HG02571 (cell line): ENCODE measurements around the gene POLD2.
"Not testable (repeated sequence)": the region's sequence is repeated elsewhere in the genome, so short reads cannot be mapped to it uniquely, and the experiment has no call there.

Source experiments
- ATAC-seq: cut with Tn5 transposase; IDR thresholded peaks from one replicate; pipeline ENCODE4 v1.9.1; 2021; ENCODE audit warnings: mild to moderate bottlenecking, moderate library complexity; ENCODE audit not compliant: unreplicated experiment

Gene POLD2

GRCh38 chr7:44139311-44140010 is 16.1 kb upstream of the POLD2 start:
- no peak for ATAC-seq

GRCh38 chr7:44138698-44139097 is 15.3 kb upstream of the POLD2 start:
- ATAC-seq = no peak

GRCh38 chr7:44136731-44137130 is 13.4 kb upstream of the POLD2 start:
- ATAC-seq = no peak

- no peak for ATAC-seq
These were observed 11.7 kb upstream of the POLD2 start for GRCh38 chr7:44134943-44135628.

GRCh38 chr7:44133295-44133694 is 9.9 kb upstream of the POLD2 start:
- no peak for ATAC-seq

- ATAC-seq = no peak
These were observed 8.7 kb upstream of the POLD2 start for GRCh38 chr7:44132039-44132438.

- ATAC-seq = no peak
These were observed 8.1 kb upstream of the POLD2 start for GRCh38 chr7:44131173-44132029.

GRCh38 chr7:44128721-44129582 is 5.6 kb upstream of the POLD2 start:
- ATAC-seq = no peak

GRCh38 chr7:44127161-44127560 is 3.8 kb upstream of the POLD2 start:
- no peak for ATAC-seq

- ATAC-seq = not testable (repeated sequence)
These were observed 3.2 kb upstream of the POLD2 start for GRCh38 chr7:44126574-44126973.

- ATAC-seq = no peak
These were observed 1.5 kb upstream of the POLD2 start for GRCh38 chr7:44124822-44125202.

- ATAC-seq = no peak
These were observed 819 bp downstream of the POLD2 start for GRCh38 chr7:44122529-44122928.

GRCh38 chr7:44121761-44122420 is 1.5 kb downstream of the POLD2 start:
- ATAC-seq = no peak

GRCh38 chr7:44120395-44120794 is 3.0 kb downstream of the POLD2 start:
- no peak for ATAC-seq

GRCh38 chr7:44119829-44120380 is 3.4 kb downstream of the POLD2 start:
- ATAC-seq = no peak

- ATAC-seq = no peak
These were observed 5.4 kb downstream of the POLD2 start for GRCh38 chr7:44117801-44118429.

GRCh38 chr7:44116789-44117666 is 6.3 kb downstream of the POLD2 start:
- ATAC-seq = no peak

- ATAC-seq = no peak
These were observed 7.1 kb downstream of the POLD2 start for GRCh38 chr7:44116087-44116788.
